ENCODE results near the gene HBA2.
"Not testable (repeated sequence)": the region's sequence is repeated elsewhere in the genome, so short reads cannot be mapped to it uniquely, and the experiment has no call there.

The HBA2 gene

DNA sequence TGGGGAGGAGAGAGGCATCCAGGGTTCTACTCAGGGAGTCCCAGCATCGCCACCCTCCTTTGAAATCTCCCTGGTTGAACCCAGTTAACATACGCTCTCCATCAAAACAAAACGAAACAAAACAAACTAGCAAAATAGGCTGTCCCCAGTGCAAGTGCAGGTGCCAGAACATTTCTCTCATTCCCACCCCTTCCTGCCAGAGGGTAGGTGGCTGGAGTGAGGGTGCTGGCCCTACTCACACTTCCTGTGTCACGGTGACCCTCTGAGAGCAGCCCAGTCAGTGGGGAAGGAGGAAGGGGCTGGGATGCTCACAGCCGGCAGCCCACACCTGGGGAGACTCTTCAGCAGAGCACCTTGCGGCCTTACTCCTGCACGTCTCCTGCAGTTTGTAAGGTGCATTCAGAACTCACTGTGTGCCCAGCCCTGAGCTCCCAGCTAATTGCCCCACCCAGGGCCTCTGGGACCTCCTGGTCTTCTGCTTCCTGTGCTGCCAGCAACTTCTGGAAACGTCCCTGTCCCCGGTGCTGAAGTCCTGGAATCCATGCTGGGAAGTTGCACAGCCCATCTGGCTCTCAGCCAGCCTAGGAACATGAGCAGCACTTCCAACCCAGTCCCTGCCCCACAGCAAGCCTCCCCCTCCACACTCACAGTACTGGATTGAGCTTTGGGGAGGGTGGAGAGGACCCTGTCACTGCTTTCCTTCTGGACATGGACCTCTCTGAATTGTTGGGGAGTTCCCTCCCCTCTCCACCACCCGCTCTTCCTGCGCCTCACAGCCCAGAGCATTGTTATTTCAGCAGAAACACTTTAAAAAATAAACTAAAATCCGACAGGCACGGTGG, 1.5 kb downstream of the HBA2 start:
- not testable (repeated sequence) for DNase-seq (ENCODE audit: low read depth in 2 of 3, low spot score in 2 of 3)

DNA sequence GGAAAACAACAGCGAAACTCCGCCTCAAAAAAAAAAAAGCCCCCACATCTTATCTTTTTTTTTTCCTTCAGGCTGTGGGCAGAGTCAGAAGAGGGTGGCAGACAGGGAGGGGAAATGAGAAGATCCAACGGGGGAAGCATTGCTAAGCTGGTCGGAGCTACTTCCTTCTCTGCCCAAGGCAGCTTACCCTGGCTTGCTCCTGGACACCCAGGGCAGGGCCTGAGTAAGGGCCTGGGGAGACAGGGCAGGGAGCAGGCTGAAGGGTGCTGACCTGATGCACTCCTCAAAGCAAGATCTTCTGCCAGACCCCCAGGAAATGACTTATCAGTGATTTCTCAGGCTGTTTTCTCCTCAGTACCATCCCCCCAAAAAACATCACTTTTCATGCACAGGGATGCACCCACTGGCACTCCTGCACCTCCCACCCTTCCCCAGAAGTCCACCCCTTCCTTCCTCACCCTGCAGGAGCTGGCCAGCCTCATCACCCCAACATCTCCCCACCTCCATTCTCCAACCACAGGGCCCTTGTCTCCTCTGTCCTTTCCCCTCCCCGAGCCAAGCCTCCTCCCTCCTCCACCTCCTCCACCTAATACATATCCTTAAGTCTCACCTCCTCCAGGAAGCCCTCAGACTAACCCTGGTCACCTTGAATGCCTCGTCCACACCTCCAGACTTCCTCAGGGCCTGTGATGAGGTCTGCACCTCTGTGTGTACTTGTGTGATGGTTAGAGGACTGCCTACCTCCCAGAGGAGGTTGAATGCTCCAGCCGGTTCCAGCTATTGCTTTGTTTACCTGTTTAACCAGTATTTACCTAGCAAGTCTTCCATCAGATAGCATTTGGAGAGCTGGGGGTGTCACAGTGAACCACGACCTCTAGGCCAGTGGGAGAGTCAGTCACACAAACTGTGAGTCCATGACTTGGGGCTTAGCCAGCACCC, 2.6 kb downstream of the HBA2 start:
- no peak for DNase-seq (ENCODE audit: low read depth in 2 of 3, low spot score in 2 of 3)

DNA sequence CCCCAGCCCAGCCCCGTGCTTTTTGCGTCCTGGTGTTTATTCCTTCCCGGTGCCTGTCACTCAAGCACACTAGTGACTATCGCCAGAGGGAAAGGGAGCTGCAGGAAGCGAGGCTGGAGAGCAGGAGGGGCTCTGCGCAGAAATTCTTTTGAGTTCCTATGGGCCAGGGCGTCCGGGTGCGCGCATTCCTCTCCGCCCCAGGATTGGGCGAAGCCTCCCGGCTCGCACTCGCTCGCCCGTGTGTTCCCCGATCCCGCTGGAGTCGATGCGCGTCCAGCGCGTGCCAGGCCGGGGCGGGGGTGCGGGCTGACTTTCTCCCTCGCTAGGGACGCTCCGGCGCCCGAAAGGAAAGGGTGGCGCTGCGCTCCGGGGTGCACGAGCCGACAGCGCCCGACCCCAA, 3.3 kb downstream of the HBA2 start:
- not testable (repeated sequence) for DNase-seq (ENCODE audit: low read depth in 2 of 3, low spot score in 2 of 3)

DNA sequence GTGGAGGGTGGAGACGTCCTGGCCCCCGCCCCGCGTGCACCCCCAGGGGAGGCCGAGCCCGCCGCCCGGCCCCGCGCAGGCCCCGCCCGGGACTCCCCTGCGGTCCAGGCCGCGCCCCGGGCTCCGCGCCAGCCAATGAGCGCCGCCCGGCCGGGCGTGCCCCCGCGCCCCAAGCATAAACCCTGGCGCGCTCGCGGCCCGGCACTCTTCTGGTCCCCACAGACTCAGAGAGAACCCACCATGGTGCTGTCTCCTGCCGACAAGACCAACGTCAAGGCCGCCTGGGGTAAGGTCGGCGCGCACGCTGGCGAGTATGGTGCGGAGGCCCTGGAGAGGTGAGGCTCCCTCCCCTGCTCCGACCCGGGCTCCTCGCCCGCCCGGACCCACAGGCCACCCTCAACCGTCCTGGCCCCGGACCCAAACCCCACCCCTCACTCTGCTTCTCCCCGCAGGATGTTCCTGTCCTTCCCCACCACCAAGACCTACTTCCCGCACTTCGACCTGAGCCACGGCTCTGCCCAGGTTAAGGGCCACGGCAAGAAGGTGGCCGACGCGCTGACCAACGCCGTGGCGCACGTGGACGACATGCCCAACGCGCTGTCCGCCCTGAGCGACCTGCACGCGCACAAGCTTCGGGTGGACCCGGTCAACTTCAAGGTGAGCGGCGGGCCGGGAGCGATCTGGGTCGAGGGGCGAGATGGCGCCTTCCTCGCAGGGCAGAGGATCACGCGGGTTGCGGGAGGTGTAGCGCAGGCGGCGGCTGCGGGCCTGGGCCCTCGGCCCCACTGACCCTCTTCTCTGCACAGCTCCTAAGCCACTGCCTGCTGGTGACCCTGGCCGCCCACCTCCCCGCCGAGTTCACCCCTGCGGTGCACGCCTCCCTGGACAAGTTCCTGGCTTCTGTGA, 4.1 kb downstream of the HBA2 start, which contains the start of gene HBA1:
HBA1 (plus strand) TSS at position 204 of the 906 bp plus-strand sequence; CDS start at position 241, 37 bp downstream.
- DNase-seq (ENCODE audit: low read depth in 2 of 3, low spot score in 2 of 3), result not testable (repeated sequence)

DNA sequence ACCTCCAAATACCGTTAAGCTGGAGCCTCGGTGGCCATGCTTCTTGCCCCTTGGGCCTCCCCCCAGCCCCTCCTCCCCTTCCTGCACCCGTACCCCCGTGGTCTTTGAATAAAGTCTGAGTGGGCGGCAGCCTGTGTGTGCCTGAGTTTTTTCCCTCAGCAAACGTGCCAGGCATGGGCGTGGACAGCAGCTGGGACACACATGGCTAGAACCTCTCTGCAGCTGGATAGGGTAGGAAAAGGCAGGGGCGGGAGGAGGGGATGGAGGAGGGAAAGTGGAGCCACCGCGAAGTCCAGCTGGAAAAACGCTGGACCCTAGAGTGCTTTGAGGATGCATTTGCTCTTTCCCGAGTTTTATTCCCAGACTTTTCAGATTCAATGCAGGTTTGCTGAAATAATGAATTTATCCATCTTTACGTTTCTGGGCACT, 4.7 kb downstream of the HBA2 start:
- DNase-seq (ENCODE audit: low read depth in 2 of 3, low spot score in 2 of 3), result no peak

DNA sequence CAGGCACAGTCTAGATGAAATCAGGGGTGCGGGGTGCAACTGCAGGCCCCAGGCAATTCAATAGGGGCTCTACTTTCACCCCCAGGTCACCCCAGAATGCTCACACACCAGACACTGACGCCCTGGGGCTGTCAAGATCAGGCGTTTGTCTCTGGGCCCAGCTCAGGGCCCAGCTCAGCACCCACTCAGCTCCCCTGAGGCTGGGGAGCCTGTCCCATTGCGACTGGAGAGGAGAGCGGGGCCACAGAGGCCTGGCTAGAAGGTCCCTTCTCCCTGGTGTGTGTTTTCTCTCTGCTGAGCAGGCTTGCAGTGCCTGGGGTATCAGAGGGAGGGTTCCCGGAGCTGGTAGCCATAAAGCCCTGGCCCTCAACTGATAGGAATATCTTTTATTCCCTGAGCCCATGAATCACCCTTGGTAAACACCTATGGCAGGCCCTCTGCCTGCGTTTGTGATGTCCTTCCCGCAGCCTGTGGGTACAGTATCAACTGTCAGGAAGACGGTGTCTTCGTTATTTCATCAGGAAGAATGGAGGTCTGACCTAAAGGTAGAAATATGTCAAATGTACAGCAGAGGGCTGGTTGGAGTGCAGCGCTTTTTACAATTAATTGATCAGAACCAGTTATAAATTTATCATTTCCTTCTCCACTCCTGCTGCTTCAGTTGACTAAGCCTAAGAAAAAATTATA, 5.4 kb downstream of the HBA2 start:
- no peak for DNase-seq (ENCODE audit: low read depth in 2 of 3, low spot score in 2 of 3)

DNA sequence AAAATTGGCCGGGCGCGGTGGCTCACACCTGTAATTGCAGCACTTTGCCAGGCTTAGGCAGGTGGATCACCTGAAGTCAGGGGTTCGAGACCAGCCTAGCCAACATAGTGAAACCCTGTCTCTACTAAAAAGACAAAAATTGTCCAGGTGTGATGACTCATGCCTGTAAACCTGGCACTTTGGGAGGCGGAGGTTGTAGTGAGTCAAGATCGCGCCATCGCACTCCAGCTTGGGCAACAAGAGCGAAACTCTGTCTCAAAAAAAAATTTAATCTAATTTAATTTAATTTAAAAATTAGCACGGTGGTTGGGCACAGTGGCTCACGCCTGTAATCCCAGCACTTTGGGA, 6.0 kb downstream of the HBA2 start:
- DNase-seq (ENCODE audit: low read depth in 2 of 3, low spot score in 2 of 3), result no peak

DNA sequence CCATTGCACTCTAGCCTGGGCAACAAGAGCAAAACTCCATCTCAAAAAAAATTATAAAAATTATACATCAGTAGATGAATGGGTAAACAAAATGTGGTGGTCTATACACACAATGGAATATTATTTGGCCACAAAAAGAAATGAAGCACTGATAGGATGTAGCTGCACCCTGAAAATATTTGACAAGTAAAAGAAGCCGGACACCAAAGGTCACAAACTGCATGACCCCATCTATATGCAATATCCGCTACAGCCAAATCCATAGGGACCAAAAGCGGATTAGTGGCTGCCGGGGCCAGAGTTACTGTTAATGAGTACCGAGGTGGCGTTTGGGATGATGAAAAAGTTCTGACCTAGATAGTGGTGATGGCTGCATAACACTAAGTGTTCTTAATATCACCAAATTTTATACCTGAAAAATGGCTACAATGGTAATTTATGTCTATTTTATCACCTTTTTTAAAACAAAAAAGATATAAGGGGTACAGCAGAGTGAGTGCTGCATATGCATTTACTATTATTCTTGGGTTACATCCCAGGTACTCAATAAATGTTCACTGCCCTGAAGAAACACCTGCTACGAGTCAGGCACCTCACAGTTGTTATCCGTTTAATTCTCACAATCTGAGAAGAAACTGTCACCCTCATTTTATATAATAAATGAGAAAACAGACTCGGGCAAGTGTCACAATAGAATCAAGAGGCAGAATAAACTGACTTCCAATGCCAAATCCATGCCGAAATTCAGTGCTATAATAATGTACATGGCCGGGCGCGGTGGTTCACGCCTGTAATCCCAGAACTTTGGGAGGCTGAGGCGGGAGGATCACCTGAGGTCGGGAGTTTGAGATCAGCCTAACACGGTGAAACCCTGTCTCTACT, 6.8 kb downstream of the HBA2 start:
- no peak for DNase-seq (ENCODE audit: low read depth in 2 of 3, low spot score in 2 of 3)

DNA sequence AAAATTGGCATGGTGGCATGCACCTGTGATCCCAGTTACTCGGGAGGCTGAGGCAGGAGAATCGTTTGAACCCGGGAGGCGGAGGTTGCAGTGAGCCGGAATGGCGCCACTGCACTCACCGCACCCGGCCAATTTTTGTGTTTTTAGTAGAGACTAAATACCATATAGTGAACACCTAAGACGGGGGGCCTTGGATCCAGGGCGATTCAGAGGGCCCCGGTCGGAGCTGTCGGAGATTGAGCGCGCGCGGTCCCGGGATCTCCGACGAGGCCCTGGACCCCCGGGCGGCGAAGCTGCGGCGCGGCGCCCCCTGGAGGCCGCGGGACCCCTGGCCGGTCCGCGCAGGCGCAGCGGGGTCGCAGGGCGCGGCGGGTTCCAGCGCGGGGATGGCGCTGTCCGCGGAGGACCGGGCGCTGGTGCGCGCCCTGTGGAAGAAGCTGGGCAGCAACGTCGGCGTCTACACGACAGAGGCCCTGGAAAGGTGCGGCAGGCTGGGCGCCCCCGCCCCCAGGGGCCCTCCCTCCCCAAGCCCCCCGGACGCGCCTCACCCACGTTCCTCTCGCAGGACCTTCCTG, 7.5 kb downstream of the HBA2 start, which contains the start of gene HBQ1:
HBQ1 (plus strand) TSS at position 359 of the 575 bp plus-strand sequence; CDS start at position 387, 28 bp downstream.
- peak in 1 of 3 experiments; percentile 37 for DNase-seq (ENCODE audit: low read depth in 2 of 3, low spot score in 2 of 3)

DNA sequence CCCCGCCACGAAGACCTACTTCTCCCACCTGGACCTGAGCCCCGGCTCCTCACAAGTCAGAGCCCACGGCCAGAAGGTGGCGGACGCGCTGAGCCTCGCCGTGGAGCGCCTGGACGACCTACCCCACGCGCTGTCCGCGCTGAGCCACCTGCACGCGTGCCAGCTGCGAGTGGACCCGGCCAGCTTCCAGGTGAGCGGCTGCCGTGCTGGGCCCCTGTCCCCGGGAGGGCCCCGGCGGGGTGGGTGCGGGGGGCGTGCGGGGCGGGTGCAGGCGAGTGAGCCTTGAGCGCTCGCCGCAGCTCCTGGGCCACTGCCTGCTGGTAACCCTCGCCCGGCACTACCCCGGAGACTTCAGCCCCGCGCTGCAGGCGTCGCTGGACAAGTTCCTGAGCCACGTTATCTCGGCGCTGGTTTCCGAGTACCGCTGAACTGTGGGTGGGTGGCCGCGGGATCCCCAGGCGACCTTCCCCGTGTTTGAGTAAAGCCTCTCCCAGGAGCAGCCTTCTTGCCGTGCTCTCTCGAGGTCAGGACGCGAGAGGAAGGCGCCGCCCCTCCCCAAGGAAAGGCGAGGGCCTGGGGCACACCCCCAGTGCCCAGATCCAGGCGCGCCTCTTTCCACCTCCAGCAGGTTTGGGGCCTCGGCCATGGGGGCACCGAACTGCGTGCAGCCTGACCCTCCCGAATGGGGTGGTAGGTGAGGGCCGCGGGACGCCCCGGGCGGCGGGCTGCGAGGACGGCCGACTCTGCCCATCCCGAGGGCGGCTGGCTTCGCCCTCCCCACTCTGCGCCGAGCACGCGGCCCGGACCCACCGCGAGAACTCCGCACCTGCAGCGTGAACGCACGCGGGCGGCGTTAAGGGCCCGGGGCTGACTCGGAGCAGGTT, 8.2 kb downstream of the HBA2 start:
- DNase-seq (ENCODE audit: low read depth in 2 of 3, low spot score in 2 of 3), result peak in 2 of 3 experiments; percentile 33 to 56

DNA sequence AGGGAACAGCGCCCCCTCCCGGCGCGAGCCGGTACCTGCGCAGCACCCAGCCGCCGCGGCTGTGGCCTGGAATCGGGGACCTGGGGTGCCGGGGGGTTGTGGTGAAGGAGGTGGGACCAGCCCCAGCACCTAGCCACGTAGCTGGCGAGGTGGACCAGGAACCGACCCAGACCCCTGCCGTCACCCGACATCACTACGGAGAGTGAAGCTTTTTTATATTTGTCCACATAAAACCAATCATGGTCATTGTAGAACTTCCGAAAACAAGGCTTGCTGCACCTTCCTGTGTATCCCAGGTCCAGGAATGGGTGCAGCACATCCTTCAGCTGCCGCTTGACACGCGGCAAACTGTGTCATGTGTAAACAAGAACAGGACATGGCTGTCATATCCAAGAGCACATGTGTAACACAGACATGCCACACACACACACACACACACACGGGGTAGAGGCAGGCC, 8.9 kb downstream of the HBA2 start:
- DNase-seq (ENCODE audit: low read depth in 2 of 3, low spot score in 2 of 3), result peak in 2 of 3 experiments; percentile 84 to 94

DNA sequence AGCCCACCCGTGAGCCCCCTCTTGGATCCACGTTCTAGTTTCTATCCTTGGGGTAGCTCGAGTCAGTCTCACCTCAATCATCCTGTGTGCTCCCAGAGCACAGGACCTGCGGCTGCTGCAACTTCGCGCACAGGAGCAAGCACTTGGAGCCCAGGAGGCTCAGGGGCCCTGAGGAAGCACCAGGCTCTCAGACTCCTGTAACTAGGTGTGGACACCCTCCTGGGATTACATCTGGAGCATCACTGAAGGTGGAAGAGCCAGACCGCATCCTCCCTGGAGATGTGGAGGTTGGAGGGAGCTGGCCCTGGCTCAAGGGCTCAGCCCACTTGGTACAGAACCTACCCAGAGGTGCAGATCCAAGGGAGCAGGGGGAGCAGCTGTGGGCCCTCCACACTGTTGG, 10.3 kb downstream of the HBA2 start:
- no peak for DNase-seq (ENCODE audit: low read depth in 2 of 3, low spot score in 2 of 3)

DNA sequence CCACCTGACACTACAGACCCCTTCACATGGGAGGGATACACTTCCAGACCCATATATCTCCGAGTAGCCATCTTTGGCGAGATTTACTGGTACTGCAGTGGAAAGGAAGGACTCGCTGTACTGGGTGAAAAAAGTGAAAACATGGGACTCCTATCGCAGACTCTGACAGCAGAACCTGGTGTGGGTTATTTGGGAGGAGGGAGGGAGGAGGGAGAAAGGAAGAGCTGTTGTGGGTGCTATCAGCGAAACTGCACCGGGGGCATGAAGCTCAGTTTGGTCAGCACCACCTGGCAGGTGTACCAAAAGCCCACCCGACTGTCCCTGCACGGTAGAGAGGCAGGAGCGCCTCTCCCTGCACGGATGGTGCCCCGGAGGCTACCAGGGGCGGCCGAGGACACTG, 12.5 kb downstream of the HBA2 start:
- DNase-seq (ENCODE audit: low read depth in 2 of 3, low spot score in 2 of 3), result no peak

DNA sequence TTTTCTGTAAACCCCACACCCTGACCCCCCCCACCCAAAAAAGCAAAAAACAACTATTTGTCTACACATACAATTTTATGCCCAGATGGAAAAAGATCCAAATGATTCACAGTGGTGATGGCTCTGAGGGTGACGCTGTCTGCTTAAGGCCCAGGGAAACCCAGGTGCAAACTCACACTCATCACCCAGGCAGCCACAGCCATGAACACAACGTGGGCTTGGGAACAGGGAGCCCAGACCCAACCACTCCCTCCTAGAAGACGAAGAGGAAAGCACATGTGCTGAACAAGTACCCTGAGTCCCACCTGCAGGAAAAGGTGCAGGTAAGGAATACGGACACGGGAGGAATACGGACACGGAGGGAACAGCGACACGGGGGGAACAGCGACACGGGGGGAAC, 13.0 kb downstream of the HBA2 start:
- no peak for DNase-seq (ENCODE audit: low read depth in 2 of 3, low spot score in 2 of 3)

DNA sequence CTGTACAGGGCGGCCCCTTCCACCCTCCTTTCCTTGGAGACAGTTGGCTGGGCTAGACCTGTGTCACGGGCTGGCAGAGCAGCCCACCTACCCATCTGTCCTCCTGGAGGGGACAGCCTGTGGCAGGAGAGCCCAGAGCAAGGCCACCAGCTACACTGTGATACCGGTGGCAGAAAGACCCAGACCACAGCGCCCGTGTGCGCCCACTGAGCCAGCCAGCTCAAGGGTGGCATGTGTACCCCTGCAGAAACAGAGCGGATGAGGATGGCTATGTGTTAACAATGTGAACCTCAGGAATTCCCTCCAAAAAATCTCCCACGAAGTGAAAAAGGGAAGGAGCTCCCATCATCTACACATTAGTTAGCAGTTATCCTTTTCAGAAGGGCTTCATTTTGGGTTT, 14.7 kb downstream of the HBA2 start:
- DNase-seq (ENCODE audit: low read depth in 2 of 3, low spot score in 2 of 3), result no peak

DNA sequence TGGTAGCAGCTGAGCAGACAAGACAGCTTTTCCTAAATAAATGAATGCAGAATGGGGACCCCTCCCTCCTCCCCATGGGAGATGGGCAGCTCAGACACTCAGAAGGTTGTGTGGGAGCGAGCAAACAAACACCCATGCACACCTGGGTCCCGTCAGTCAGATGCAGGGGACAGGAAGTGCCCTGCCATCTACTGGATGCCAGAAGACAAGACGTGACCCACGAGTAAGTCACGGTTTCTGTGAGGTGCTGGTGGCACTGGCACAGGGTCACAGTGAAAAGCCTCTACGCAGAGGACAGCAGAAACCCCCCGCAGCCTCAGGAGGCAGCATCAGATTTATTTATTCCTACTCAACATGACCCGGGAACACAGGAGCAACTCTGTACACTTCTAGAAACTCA, 16.0 kb downstream of the HBA2 start:
- DNase-seq (ENCODE audit: low read depth in 2 of 3, low spot score in 2 of 3), result no peak

DNA sequence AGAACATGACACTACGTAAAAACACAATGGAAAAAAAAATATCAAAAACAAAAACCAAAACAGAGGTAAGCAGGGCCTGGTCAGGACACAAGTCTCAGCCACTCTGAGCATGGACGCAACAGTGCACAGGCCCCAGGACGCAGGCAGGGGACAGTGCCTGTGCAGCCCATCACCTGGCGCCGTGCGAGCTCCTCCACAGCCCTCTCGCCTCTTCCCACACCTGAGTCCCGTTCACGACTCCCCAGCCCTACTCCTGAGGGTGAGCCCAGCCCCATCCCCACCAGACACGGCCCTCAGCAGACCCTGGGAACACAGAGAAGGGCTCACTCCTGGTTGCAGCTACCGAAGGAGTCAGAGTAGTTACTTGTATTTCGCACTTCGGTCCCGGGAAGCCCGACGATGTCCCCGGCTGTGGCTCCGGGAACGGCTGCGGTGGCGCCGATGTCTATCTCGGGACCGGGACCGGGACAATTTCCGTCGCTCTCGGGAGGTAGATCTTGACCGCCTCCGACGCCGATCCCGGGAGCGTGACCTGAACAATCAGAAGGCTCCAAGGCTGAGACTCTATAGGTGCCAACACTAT, 17.0 kb downstream of the HBA2 start:
- no peak for DNase-seq (ENCODE audit: low read depth in 2 of 3, low spot score in 2 of 3)
